GM10248 (cell line): ENCODE data around the gene DEFB118.
"Not testable (repeated sequence)": the region's sequence is repeated elsewhere in the genome, so short reads cannot be mapped to it uniquely, and the experiment has no call there.

Experiments used
- CTCF ChIA-PET: fragments of 300-600 bp; sonication (Branson Sonifier 250); formaldehyde crosslinking; extraction: SDS; loops from one replicate; lab custom pipeline; 2021; ENCODE audit warnings: antibody characterized with exemption; lab: Yijun Ruan, JAX
- POLR2A ChIA-PET: fragments of 350-650 bp; sonication (Branson Sonifier 250); formaldehyde crosslinking; extraction: SDS; loops from one replicate; lab custom pipeline; 2020; ENCODE audit warnings: antibody characterized with exemption; lab: Yijun Ruan, JAX
- DNase-seq: peaks from one replicate; pipeline ENCODE4 v3.0.0; 2012; ENCODE audit errors: extremely low spot score
- CTCF ChIP-seq: IDR thresholded peaks from 2 replicates; pipeline ENCODE4 v1.5.1; 2012; ENCODE audit warnings: mild to moderate bottlenecking, low read depth; ENCODE audit errors: extremely low read depth, missing control alignments, control extremely low read depth

The DEFB118 gene

GRCh38 chr20:31368301-31368700 is at the start of gene DEFB118:
DEFB118 (plus strand) TSS chr20:31368601; CDS start chr20:31368651, 50 bp downstream.
- DNase-seq = no peak
- ChIA-PET POLR2A (no interaction called here), CTCF (no interaction called here)
- no peak for TF ChIP-seq CTCF

GRCh38 chr20:31322504-31322903 is 45.9 kb upstream of the DEFB118 start:
- TF ChIP-seq CTCF = no peak
- no peak for DNase-seq
- POLR2A ChIA-PET = no interaction called here
- CTCF ChIA-PET = interaction anchor here (1.6 kb wide), 1 partner anchor 26 kb away, joined by 3 read pairs; no protein-coding TSS in a partner anchor

GRCh38 chr20:31330893-31331292 is 37.5 kb upstream of the DEFB118 start:
- POLR2A ChIA-PET = no interaction called here
- CTCF ChIA-PET = no interaction called here
- no peak for TF ChIP-seq CTCF
- no peak for DNase-seq

GRCh38 chr20:31341470-31341869 is 26.9 kb upstream of the DEFB118 start:
- ChIA-PET POLR2A (no interaction called here), CTCF (interaction anchor here (1.4 kb wide), 1 partner anchor 19 kb away, joined by 3 read pairs; no protein-coding TSS in a partner anchor)
- TF ChIP-seq CTCF = no peak
- DNase-seq = no peak

GRCh38 chr20:31355981-31356380 is 12.4 kb upstream of the DEFB118 start:
- ChIA-PET POLR2A (no interaction called here), CTCF (no interaction called here)
- TF ChIP-seq CTCF = no peak
- no peak for DNase-seq

GRCh38 chr20:31363295-31363694 is 5.1 kb upstream of the DEFB118 start:
- CTCF ChIA-PET = no interaction called here
- POLR2A ChIA-PET = no interaction called here
- no peak for TF ChIP-seq CTCF
- DNase-seq = no peak

- CTCF ChIA-PET, POLR2A ChIA-PET, DNase-seq: not testable (repeated sequence)
Observed at GRCh38 chr20:31364272-31364671, 4.1 kb upstream of the DEFB118 start.
